Measurements from ENCODE around the gene BRINP3.

BRINP3 gene

DNA sequence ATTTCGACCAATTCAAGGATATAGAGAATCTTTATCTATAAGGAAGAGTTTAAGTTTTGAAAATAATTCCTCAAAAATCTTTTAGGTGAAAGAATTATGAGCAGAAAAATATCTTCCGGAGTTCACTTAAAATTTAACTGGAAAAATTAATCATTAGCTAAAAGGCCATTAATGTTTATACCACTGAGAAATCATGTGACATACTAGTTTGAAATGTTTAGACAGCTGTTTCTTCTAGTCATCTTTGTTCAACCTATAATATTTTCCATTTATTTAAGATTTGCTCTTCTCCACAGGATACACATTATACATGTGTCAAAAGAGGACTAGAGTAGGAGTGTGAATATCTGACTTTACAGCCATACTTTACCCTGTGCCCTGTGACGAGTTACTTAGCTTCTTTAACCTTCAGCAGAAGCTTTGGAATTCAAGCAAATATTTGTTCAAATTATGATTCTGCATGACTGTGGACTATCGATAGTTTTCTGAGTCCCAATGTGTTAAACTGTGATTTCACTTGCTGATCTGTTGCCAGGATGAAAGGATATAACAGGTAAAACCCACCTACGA is 374.8 kb downstream of the BRINP3 start:
- Histone ChIP-seq H3K27me3 (ENCODE audit: insufficient read depth, low read length) (no peaks in the 10 kb centered on the region), H3K4me1 (ENCODE audit: insufficient read depth, low read length) (no peaks in the 10 kb centered on the region), H3K4me3 (ENCODE audit: low read length) (no peak overlapping the region), H3K9me3 (ENCODE audit: low read length) (no peaks in the 10 kb centered on the region), H3K36me3 (ENCODE audit: insufficient read depth, low read length) (no peaks in the 10 kb centered on the region), H2AFZ (ENCODE audit: low read depth, low read length) (no peak overlapping the region)

DNA sequence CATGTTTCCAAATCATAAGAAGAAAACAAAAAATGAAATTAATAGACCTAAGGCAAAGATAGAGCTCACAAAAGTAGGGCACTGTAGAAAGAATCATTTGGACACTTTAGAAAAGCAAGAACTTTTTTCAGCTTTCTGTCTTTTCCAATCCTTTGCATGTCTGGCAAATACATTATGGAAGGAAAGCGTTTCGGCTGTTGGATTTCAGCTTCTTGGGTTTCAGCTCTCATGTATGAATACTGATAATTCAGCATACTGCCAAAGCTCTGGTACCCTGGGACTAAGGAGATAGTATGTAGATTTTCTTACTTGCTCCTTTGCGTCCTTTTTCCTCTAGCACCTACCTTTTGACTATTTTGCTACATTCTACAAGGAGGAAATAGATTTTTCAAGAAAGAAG is 375.9 kb downstream of the BRINP3 start:
- H3K9me3 ChIP-seq (ENCODE audit: low read length): no peaks in the 10 kb centered on the region

DNA sequence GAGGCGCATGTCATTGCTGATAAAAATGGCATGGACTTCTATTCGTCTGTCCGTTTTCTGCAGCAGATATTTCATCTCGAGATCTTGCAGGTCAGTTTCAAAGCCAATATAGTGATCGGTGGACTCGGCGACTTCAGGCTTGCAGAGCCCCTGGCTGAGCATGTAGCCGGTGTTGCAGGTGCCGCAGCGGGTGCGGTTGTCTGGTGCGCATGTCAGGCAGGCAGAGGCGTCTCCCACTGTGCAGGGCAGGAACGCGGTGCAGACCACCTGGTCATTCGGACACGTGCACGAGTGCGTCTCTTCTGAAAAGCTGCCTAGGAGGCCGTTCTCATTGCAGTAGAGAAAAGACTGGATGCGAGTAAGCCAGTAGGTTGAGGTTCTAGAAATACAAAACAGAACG is 378.9 kb downstream of the BRINP3 start:
- Histone ChIP-seq H3K4me3 (ENCODE audit: low read length) (no peak overlapping the region), H3K36me3 (ENCODE audit: insufficient read depth, low read length) (no peaks in the 10 kb centered on the region), H2AFZ (ENCODE audit: low read depth, low read length) (no peak overlapping the region), H3K27me3 (ENCODE audit: insufficient read depth, low read length) (no peaks in the 10 kb centered on the region), H3K4me1 (ENCODE audit: insufficient read depth, low read length) (no peaks in the 10 kb centered on the region), H3K9me3 (ENCODE audit: low read length) (no peaks in the 10 kb centered on the region)

More for the DNA sequence above, 375.9 kb downstream of the BRINP3 start:
- Histone ChIP-seq H3K36me3 (ENCODE audit: insufficient read depth, low read length) (no peaks in the 10 kb centered on the region), H3K27me3 (ENCODE audit: insufficient read depth, low read length) (no peaks in the 10 kb centered on the region), H3K4me3 (ENCODE audit: low read length) (no peak overlapping the region), H2AFZ (ENCODE audit: low read depth, low read length) (no peak overlapping the region), H3K4me1 (ENCODE audit: insufficient read depth, low read length) (no peaks in the 10 kb centered on the region)

DNA sequence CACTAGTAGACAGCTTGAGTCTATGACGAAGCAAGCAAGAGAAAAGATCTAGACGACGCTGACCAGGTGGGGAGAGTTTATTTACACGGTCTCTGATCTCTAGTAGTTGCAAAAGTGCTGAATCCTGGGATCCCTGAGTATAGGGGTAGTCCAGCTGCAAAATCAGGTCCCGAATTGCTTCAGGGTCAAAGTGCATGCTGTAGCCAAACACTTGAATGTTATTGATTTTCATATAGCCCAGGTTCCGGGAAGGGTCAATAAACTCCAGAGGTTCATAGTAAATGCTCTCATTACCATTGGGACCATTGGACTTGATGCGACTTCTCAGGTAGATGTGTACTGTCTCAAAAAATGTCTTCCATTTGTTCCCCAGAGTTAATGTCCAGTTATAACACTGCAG is 379.6 kb downstream of the BRINP3 start:
- no peaks in the 10 kb centered on the region for H3K36me3 ChIP-seq (ENCODE audit: insufficient read depth, low read length)
- no peaks in the 10 kb centered on the region for H3K27me3 ChIP-seq (ENCODE audit: insufficient read depth, low read length)
- H2AFZ ChIP-seq (ENCODE audit: low read depth, low read length): no peak overlapping the region
- H3K4me1 ChIP-seq (ENCODE audit: insufficient read depth, low read length): no peaks in the 10 kb centered on the region
- H3K9me3 ChIP-seq (ENCODE audit: low read length): no peaks in the 10 kb centered on the region
- no peak overlapping the region for H3K4me3 ChIP-seq (ENCODE audit: low read length)

DNA sequence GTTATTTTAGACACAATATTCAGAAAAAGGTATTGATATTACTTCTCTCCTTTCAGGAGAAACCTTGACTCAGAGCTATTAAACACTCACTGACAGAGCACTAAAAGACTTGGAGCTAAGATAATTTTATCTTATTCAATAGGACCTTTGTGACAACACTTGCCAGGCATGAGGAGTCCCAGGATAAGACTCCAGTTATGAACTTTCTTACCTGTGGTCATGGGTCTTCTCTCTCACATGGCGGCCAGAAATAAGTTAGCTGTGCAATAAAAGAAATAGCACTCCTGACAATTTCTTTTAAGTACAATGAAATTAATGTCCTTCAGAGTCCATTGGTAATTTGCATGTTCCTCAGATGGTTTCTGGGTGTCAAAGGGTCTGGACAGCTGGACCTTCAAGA is 382.1 kb downstream of the BRINP3 start:
- no peak overlapping the region for H2AFZ ChIP-seq (ENCODE audit: low read depth, low read length)

DNA sequence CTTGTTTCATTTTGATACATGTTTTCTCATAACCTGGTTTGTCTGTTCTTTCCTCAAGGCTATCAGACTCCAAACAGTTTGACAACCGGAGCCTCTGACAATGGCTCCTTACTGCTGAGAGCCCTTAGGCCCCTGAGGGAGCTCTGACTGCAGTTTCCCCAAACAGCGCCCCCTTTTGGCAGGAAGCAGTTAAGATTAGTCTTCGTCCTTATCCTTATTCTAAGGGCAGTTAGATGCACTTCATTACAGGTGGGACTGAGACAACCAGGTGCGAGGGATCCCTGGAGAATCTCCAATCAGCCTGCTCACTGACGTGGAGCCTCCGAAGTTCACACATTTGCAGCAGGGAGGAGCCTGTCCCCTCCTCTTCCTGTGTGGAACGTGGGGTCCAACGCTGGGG is 393.1 kb downstream of the BRINP3 start:
- H3K4me1 ChIP-seq (ENCODE audit: insufficient read depth, low read length): no peaks in the 10 kb centered on the region
- no peaks in the 10 kb centered on the region for H3K9me3 ChIP-seq (ENCODE audit: low read length)
- no peaks in the 10 kb centered on the region for H3K27me3 ChIP-seq (ENCODE audit: insufficient read depth, low read length)

More for the DNA sequence above, 382.1 kb downstream of the BRINP3 start:
- H3K9me3 ChIP-seq (ENCODE audit: low read length): no peaks in the 10 kb centered on the region
- H3K27me3 ChIP-seq (ENCODE audit: insufficient read depth, low read length): no peaks in the 10 kb centered on the region
- H3K4me3 ChIP-seq (ENCODE audit: low read length): no peak overlapping the region
- no peaks in the 10 kb centered on the region for H3K36me3 ChIP-seq (ENCODE audit: insufficient read depth, low read length)
- no peaks in the 10 kb centered on the region for H3K4me1 ChIP-seq (ENCODE audit: insufficient read depth, low read length)

DNA sequence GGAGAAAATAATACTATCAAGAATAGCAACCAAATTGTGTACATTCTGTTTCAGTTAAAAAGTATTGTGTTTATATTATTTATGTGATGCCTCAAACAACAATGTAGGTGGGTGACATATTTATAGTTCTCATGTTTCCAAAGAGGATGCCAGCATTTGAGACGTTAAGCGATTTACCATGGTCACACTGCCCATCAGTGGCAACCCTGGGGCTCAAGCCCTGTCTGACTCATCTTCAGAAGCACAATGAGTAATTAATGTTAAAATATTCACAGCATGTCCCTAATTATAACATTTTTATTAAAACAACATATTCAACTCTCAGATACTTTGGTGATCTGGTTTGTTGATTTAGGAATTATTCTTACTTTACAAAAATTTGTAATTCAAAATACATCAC is 409.4 kb downstream of the BRINP3 start:
- Histone ChIP-seq H3K27me3 (ENCODE audit: insufficient read depth, low read length) (no peaks in the 10 kb centered on the region), H3K4me3 (ENCODE audit: low read length) (no peak overlapping the region), H3K9me3 (ENCODE audit: low read length) (no peaks in the 10 kb centered on the region), H3K36me3 (ENCODE audit: insufficient read depth, low read length) (no peaks in the 10 kb centered on the region), H2AFZ (ENCODE audit: low read depth, low read length) (no peak overlapping the region), H3K4me1 (ENCODE audit: insufficient read depth, low read length) (peaks cover 10% of the 10 kb centered on the region)

More for the DNA sequence above, 393.1 kb downstream of the BRINP3 start:
- Histone ChIP-seq H3K36me3 (ENCODE audit: insufficient read depth, low read length) (no peaks in the 10 kb centered on the region), H2AFZ (ENCODE audit: low read depth, low read length) (no peak overlapping the region), H3K4me3 (ENCODE audit: low read length) (no peak overlapping the region)

DNA sequence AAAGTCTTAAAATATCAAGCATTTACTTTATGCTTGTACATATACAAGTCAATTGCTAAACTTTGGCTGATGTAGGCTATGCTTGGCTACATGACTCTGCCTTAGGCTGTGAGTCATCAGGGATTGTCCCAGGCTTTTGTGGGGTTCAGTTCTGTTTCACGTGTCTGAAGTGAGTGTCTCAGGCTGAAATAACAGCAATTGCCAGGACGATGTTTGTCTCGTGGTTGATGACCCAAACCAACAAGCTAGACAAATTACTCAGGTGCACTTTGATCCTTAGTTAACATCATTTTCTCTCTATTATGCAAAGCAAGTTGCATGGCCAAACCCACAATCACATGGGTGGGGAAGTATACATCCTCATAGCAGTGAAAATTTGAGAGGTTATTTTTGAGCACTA is 410.1 kb downstream of the BRINP3 start:
- no peaks in the 10 kb centered on the region for H3K9me3 ChIP-seq (ENCODE audit: low read length)
- H3K36me3 ChIP-seq (ENCODE audit: insufficient read depth, low read length): no peaks in the 10 kb centered on the region
- H3K4me3 ChIP-seq (ENCODE audit: low read length): no peak overlapping the region
- H3K27me3 ChIP-seq (ENCODE audit: insufficient read depth, low read length): no peaks in the 10 kb centered on the region
- H3K4me1 ChIP-seq (ENCODE audit: insufficient read depth, low read length): peaks cover 10% of the 10 kb centered on the region
- no peak overlapping the region for H2AFZ ChIP-seq (ENCODE audit: low read depth, low read length)

DNA sequence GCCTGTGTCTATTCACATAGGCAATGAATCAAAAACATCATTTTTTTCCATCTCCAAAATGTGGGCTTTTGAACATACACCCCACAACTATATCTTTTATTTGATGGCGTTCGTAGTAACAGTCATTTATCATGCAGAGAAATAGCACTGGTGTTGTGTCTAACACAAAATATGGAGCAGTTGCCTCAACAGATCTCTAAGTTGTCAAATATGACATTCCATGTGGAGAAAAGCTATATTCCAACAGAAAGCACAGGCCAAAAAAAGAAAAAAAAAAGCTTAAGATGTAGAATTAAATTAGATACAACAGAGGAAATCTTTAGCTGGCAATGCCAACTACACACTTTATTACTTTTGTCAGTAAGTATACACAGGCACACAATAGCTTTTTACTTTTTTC is 411.7 kb downstream of the BRINP3 start:
- Histone ChIP-seq H3K4me3 (ENCODE audit: low read length) (no peak overlapping the region), H3K9me3 (ENCODE audit: low read length) (no peaks in the 10 kb centered on the region), H3K4me1 (ENCODE audit: insufficient read depth, low read length) (peaks cover 10% of the 10 kb centered on the region), H2AFZ (ENCODE audit: low read depth, low read length) (no peak overlapping the region), H3K27me3 (ENCODE audit: insufficient read depth, low read length) (no peaks in the 10 kb centered on the region), H3K36me3 (ENCODE audit: insufficient read depth, low read length) (no peaks in the 10 kb centered on the region)

DNA sequence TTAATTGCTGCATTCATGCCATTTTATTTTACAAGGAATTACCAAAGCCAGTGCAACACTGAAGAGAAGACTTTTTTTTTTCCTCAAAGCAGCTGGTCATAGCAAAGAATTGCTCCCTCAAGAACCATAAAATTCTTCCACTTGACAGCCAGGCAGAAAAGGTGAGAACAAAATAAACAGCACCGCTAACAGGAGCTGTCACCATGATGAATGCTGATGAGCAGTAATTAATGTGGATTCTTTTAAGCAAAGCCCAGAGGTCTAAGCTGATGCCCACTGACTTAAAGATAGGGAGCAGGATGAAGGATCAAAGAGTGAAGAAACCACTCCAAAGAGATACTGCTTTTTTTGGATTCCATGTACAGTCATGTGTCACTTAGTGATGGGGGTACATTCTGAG is 428.4 kb downstream of the BRINP3 start:
- no peak overlapping the region for H2AFZ ChIP-seq (ENCODE audit: low read depth, low read length)

More for the DNA sequence above, 428.4 kb downstream of the BRINP3 start:
- H3K27me3 ChIP-seq (ENCODE audit: insufficient read depth, low read length): no peaks in the 10 kb centered on the region
- no peaks in the 10 kb centered on the region for H3K9me3 ChIP-seq (ENCODE audit: low read length)
- no peak overlapping the region for H3K4me3 ChIP-seq (ENCODE audit: low read length)
- peaks cover 7% of the 10 kb centered on the region for H3K4me1 ChIP-seq (ENCODE audit: insufficient read depth, low read length)
- no peaks in the 10 kb centered on the region for H3K36me3 ChIP-seq (ENCODE audit: insufficient read depth, low read length)
